HepG2 (cell line): Measurements from ENCODE around the gene TACO1. TPM values are rescaled to one million over a fixed set of nuclear protein-coding genes. Genes with fewer than 3 reads are reported as not detected.

ENCODE experiments used
- DMAP1 ChIP-seq: IDR thresholded peaks from 2 replicates; pipeline ENCODE4 v1.6.1; 2016
- FOSL1 ChIP-seq: sonication (generic); formaldehyde crosslinking; IDR thresholded peaks from 2 replicates; pipeline ENCODE4 v1.9.0; 2021; ENCODE audit warnings: missing genetic modification reagents, borderline replicate concordance
- GPBP1L1 ChIP-seq: sonication (generic); formaldehyde crosslinking; IDR thresholded peaks from 2 replicates; pipeline ENCODE4 v1.5.0; 2020; ENCODE audit warnings: mild to moderate bottlenecking, missing genetic modification reagents
- HMGXB3 ChIP-seq: sonication (generic); formaldehyde crosslinking; IDR thresholded peaks from 2 replicates; pipeline ENCODE4 v1.4.0; 2020; ENCODE audit warnings: missing genetic modification reagents, borderline replicate concordance
- HNRNPUL1 ChIP-seq: fragments of 200-400 bp; formaldehyde crosslinking; IDR thresholded peaks from 2 replicates; pipeline ENCODE4 v1.6.1; 2017; ENCODE audit warnings: low read depth, mild to moderate bottlenecking, low read length, moderate library complexity
- HOXA9 ChIP-seq: sonication (generic); formaldehyde crosslinking; IDR thresholded peaks from 2 replicates; pipeline ENCODE4 v1.8.1; 2022; ENCODE audit warnings: missing genetic modification reagents, mild to moderate bottlenecking, moderate library complexity, borderline replicate concordance
- IRF1 ChIP-seq: sonication (generic); formaldehyde crosslinking; IDR thresholded peaks from 2 replicates; pipeline ENCODE4 v1.4.0; 2020; ENCODE audit warnings: low read depth, mild to moderate bottlenecking, missing genetic modification reagents
- KDM5A ChIP-seq: fragments of 200-600 bp; sonication (generic); IDR thresholded peaks from 2 replicates; pipeline ENCODE4 v1.7.0; 2018; ENCODE audit warnings: antibody characterized with exemption, mild to moderate bottlenecking, low read length, borderline replicate concordance
- PHB2 ChIP-seq: fragments of 450-650 bp; IDR thresholded peaks from 2 replicates; pipeline ENCODE4 v1.6.1; 2018; ENCODE audit not compliant: partially characterized antibody
- RAD21 ChIP-seq: fragments of 450-650 bp; formaldehyde crosslinking; IDR thresholded peaks from 2 replicates; pipeline ENCODE4 v1.5.0; 2020; ENCODE audit warnings: mild to moderate bottlenecking
- REL ChIP-seq: sonication (generic); formaldehyde crosslinking; conservative IDR thresholded peaks from 2 replicates; pipeline ENCODE4 v1.8.0; 2022; ENCODE audit warnings: mild to moderate bottlenecking, missing genetic modification reagents, moderate library complexity
- SOX13 ChIP-seq, 3 experiments: fragments of 450-650 bp in 1 of 3; sonication (generic) in 1 of 3; formaldehyde crosslinking in 1 of 3; IDR thresholded peaks in 2 of 3; conservative IDR thresholded peaks in 1 of 3; 2 replicates each; pipeline versions ENCODE4 v1.5.0 to v1.6.1; 2016 to 2020; ENCODE audit warnings: antibody characterized with exemption in 1 of 3, mild to moderate bottlenecking in 1 of 3, missing compliant biosample characterization in 1 of 3, missing genetic modification reagents in 1 of 3, moderate library complexity in 1 of 3
- TEAD3 ChIP-seq: optimal IDR thresholded peaks from 2 replicates; pipeline ENCODE3; 2016; ENCODE audit warnings: borderline replicate concordance
- ZBTB20 ChIP-seq: sonication (generic); formaldehyde crosslinking; IDR thresholded peaks from 2 replicates; pipeline ENCODE4 v1.8.1; 2023; ENCODE audit warnings: missing genetic modification reagents, low read depth, mild to moderate bottlenecking, borderline replicate concordance
- ZFP41 ChIP-seq: sonication (generic); formaldehyde crosslinking; IDR thresholded peaks from 2 replicates; pipeline ENCODE4 v1.4.0; 2020; ENCODE audit warnings: mild to moderate bottlenecking, missing genetic modification reagents, borderline replicate concordance
- ZNF101 ChIP-seq: sonication (generic); formaldehyde crosslinking; IDR thresholded peaks from 2 replicates; pipeline ENCODE4 v1.4.0; 2020; ENCODE audit warnings: mild to moderate bottlenecking, low read depth, missing genetic modification reagents, borderline replicate concordance
- ZNF143 ChIP-seq: sonication (generic); formaldehyde crosslinking; IDR thresholded peaks from 2 replicates; pipeline ENCODE4 v1.4.0; 2020; ENCODE audit warnings: missing genetic modification reagents
- ZNF337 ChIP-seq: sonication (generic); formaldehyde crosslinking; IDR thresholded peaks from 2 replicates; pipeline ENCODE4 v1.5.1; 2020; ENCODE audit warnings: missing genetic modification reagents, low read depth, mild to moderate bottlenecking, borderline replicate concordance
- ZNF441 ChIP-seq: sonication (generic); formaldehyde crosslinking; IDR thresholded peaks from 2 replicates; pipeline ENCODE4 v1.7.0; 2021; ENCODE audit warnings: missing genetic modification reagents, borderline replicate concordance
- ZNF7 ChIP-seq: IDR thresholded peaks from 2 replicates; pipeline ENCODE4 v1.6.1; 2016; ENCODE audit warnings: missing biosample characterization, missing genetic modification reagents
- ZNF737 ChIP-seq: sonication (generic); formaldehyde crosslinking; IDR thresholded peaks from 2 replicates; pipeline ENCODE4 v1.5.0; 2020; ENCODE audit warnings: missing genetic modification reagents, mild to moderate bottlenecking, borderline replicate concordance
- ZNF891 ChIP-seq: sonication (generic); formaldehyde crosslinking; IDR thresholded peaks from 2 replicates; pipeline ENCODE4 v1.5.0; 2020; ENCODE audit warnings: mild to moderate bottlenecking, missing genetic modification reagents
- ZSCAN31 ChIP-seq: sonication (generic); formaldehyde crosslinking; IDR thresholded peaks from 2 replicates; pipeline ENCODE4 v1.5.0; 2020; ENCODE audit warnings: low read depth, mild to moderate bottlenecking, missing genetic modification reagents
- polyA plus RNA-seq, 8 experiments: library from polyadenylated mRNA; depleted of rRNA in 3 of 8; stranded (reverse) in 7 of 8; unstranded in 1 of 8; fragments of >200 nt; fragmentation: Illumina TruSeq in 4 of 8; extraction: Trizol in 4 of 8; gene quantifications; 2 replicates each; pipeline versions ENCODE4 v1.2.1 to v1.2.3, GENCODE V29; 2011 to 2016; ENCODE audit warnings: low read depth in 4 of 8, missing spikeins in 1 of 8, mixed read lengths in 1 of 8; ENCODE audit not compliant: insufficient read depth in 1 of 8
- total RNA-seq, 5 experiments: library from RNA; depleted of rRNA; stranded (reverse); fragments of >200 nt; fragmentation: Illumina TruSeq; extraction: Trizol; gene quantifications; 2 replicates each; pipeline ENCODE4 v1.2.3, GENCODE V29; 2016; ENCODE audit warnings: low read depth in 1 of 5

The TACO1 gene
- total and polyA plus RNA-seq, 2 of the 13 experiments (the other 11 are each of a cell fraction or from before 2014, with no cell fraction given): 34.7 to 53.6 TPM

GRCh38 chr17:63621684-63622573 is 21.2 kb downstream of the TACO1 start, which contains the start of gene MAP3K3 (continued):
- peak; percentile 92 for TF ChIP-seq ZNF337
- TF ChIP-seq FOSL1 (CRISPR knock-in tag): no peak
- peak; percentile 65 for TF ChIP-seq DMAP1 (CRISPR knock-in tag)
- peak; percentile 89 for TF ChIP-seq TEAD3
- TF ChIP-seq ZSCAN31: peak; percentile 64; the same call in 1 of the 2 replicates
- peak; percentile 1 for TF ChIP-seq ZNF891 (CRISPR knock-in tag)
- no peak for TF ChIP-seq PHB2
- TF ChIP-seq KDM5A: no peak
- no peak; the same call in 1 of the 2 replicates for TF ChIP-seq ZNF143 (CRISPR knock-in tag)
- peak; percentile 37; the same call in 1 of the 2 replicates for TF ChIP-seq RAD21 (CRISPR knock-in tag)
- no peak for TF ChIP-seq SOX13 (IDR thresholded peaks at IDR 0.05)
- peak in 1 of 2 experiments; percentile 16; a peak in 1 of 4 replicates for TF ChIP-seq SOX13 (CRISPR knock-in tag; conservative IDR thresholded peaks at IDR 0.05 in 1 of 2, IDR thresholded peaks at IDR 0.05 in 1 of 2)
- no peak for TF ChIP-seq REL (CRISPR knock-in tag)
- TF ChIP-seq IRF1 (CRISPR knock-in tag): peak; percentile 79; the same call in 1 of the 2 replicates
- no peak for TF ChIP-seq GPBP1L1 (CRISPR knock-in tag)
- peak; percentile 91 for TF ChIP-seq ZNF441
- no peak for TF ChIP-seq HOXA9 (CRISPR knock-in tag)
- TF ChIP-seq ZNF101 (CRISPR knock-in tag): no peak
- peak; percentile 83; the same call in 1 of the 2 replicates for TF ChIP-seq ZBTB20
- no peak for TF ChIP-seq ZNF7 (CRISPR knock-in tag)
- no peak for TF ChIP-seq ZNF737 (CRISPR knock-in tag)
- TF ChIP-seq HNRNPUL1: no peak
- peak; percentile 40 for TF ChIP-seq HMGXB3 (CRISPR knock-in tag)
- TF ChIP-seq ZFP41 (CRISPR knock-in tag): peak; percentile 90
